Right cardiac atrium (tissue), 5 donors: ENCODE measurements around the gene MEX3A. TPM values are rescaled to one million over a fixed set of nuclear protein-coding genes. Genes with fewer than 3 reads are reported as not detected.
"Not testable (repeated sequence)": the region's sequence is repeated elsewhere in the genome, so short reads cannot be mapped to it uniquely, and the experiment has no call there.

Experiments used
- ATAC-seq, 2 donors: fragments of 200-7000 bp; cut with Tn5 transposase; one replicate each; pipeline versions ENCODE4 v1.8.0 to v1.9.1; 2020; ENCODE audit warnings: moderate library complexity in 2 of 2, mild to moderate bottlenecking in 1 of 2
- DNase-seq, 3 donors: peaks; one replicate each; pipeline ENCODE4 v3.0.0-alpha.2; 2020
- H3K27ac ChIP-seq: one replicate; pipeline ENCODE4 v1.5.1; 2013; ENCODE audit warnings: mild to moderate bottlenecking, low read length, control low read depth, moderate library complexity
- H3K27me3 ChIP-seq: one replicate; pipeline ENCODE4 v1.6.1; 2013; ENCODE audit not compliant: control insufficient read depth, insufficient read depth
- H3K4me1 ChIP-seq: one replicate; pipeline ENCODE4 v1.6.1; 2013; ENCODE audit warnings: low read length; ENCODE audit not compliant: control insufficient read depth, insufficient read depth
- H3K4me3 ChIP-seq: one replicate; pipeline ENCODE4 v1.5.1; 2013; ENCODE audit warnings: low read length, control low read depth
- H3K9me3 ChIP-seq: one replicate; pipeline ENCODE4 v1.6.1; 2013; ENCODE audit warnings: low read length; ENCODE audit not compliant: control insufficient read depth
- WGBS: extraction: QIAGEN DNeasy Blood & Tissue Kit; methylation state at CpG from one replicate; pipeline ENCODE4 v1.1.7; 2013; 5-methylcytosine and 5-hydroxymethylcytosine counted together
- intact Hi-C, 4 donors: fragments of 100-400 bp; cut with DNase I; formaldehyde crosslinking; loops; one replicate each; pipeline versions ENCODE4 v1.11.0 to v1.14.0; 2022 to 2023
- polyA plus RNA-seq: library from polyadenylated mRNA; stranded (reverse); fragments of 200-250 nt; gene quantifications from one replicate; pipeline ENCODE4 v1.2.3, GENCODE V29; 2013
- total RNA-seq, 4 donors: library from RNA; stranded (reverse); fragmentation: NEBNext Ultra II Directional; extraction: Animal tissue kit (Norgen Biotek cat#: 25700); gene quantifications; one replicate each; pipeline ENCODE4 v1.2.1, GENCODE V29; 2021
- donor health status: healthy with polysubstance abuse.
- donor health status: DM: no; HTN: yes; CAD: no.
- donor health status: DM: no; HTN: no; CAD: no.
- donor health status: DM: no; HTN: yes; CAD: no; lungs with severe emphysema.
- donor health status: DM: yes; HTN: yes; CAD: no.

Gene MEX3A
- total and polyA plus RNA-seq, 5 donors, result 0.17 to 0.33 (median 0.20) TPM

DNA sequence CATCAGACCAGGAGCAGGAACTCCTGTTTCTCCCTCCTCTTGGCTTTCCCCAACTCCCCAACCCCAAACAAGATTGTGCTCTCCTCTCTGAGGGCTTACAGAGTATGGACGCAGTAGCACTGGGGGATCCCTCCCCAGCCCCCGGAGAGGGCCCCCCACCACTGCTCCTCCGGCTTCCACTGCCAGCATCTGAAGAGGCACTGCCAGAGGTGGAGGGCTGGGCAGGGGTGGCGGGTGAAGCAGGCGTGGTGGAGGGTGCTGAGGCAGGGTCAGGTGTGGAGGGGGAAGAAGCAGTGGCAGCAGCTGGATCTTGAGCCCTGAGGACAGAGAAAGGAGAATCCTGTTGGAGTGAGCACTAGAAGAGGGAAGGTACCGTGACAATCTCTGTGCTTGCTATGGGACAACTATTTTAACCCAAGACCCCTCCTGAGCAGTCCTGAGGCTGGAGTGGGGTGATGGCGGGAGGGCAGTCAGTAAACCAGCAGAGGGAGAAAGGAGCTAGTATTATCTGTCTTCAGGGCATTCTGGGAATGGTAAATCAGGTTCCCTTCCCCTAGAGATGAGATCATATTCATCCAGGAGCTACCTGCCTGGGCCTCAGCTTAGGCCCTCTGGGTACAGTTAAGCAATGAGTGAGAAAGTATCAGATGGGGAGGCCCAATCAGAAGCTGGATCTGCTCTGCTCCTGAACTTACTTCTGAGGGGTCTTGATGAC, 31.1 kb downstream of the MEX3A start:
- DNase-seq (no peak), ATAC-seq (no peak)
- no peaks in the 10 kb centered on the region for H3K27me3 ChIP-seq
- no peaks in the 10 kb centered on the region for H3K4me1 ChIP-seq
- WGBS, result 87% methylated on average over 7 of the region's 7 CpGs
- no peak overlapping the region for H3K4me3 ChIP-seq
- H3K27ac ChIP-seq, result peak overlapping the region; percentile 22
- intact Hi-C loops, result loop anchor here in 1 of 4 donors (10.0 kb wide), 1 partner anchor 46 kb away; no protein-coding TSS in a partner anchor
- no peaks in the 10 kb centered on the region for H3K9me3 ChIP-seq

GRCh38 chr1:156050376-156050775, 31.9 kb downstream of the MEX3A start:
- no peaks in the 10 kb centered on the region for H3K9me3 ChIP-seq
- peak in 2 of 3 donors; percentile 59 to 63 for DNase-seq
- no peaks in the 10 kb centered on the region for H3K4me1 ChIP-seq
- no peak overlapping the region for H3K4me3 ChIP-seq
- H3K27me3 ChIP-seq, result no peaks in the 10 kb centered on the region
- no peak overlapping the region for H3K27ac ChIP-seq
- ATAC-seq, result no peak
- intact Hi-C loops, result loop anchor here in 1 of 4 donors (10.0 kb wide), 1 partner anchor 46 kb away; no protein-coding TSS in a partner anchor
- 57% methylated on average over 4 of the region's 4 CpGs for WGBS

DNA sequence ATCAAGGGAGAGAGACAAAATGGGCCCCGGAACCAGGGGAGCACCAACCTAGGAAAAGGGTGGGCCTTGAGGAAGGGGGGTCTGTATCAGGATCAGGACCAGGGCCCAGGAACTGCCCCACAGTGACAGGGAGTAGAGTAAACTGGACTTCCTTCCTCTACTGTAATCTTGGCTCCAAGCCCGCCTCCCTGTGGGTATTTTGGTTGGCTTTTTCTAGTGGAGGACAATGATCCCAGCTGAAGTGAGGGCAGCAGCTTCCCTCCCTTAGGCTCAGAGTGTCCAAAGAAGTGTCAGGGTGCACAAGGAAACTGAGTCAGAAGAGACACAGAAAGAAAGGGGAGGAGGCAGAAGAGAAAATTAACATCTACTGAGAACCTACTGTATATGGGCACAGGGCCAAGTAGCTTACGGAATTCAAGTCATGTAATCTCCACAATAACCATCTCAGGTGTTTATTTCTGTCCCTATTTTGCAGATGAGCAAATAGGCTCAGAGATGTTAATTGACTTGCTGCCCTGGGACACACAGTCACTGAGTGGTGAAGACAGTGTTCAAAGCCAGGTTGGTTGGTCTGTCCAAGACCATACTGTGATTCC, 33.5 kb downstream of the MEX3A start:
- Histone ChIP-seq H3K4me1 (no peaks in the 10 kb centered on the region), H3K27ac (no peak overlapping the region), H3K9me3 (no peaks in the 10 kb centered on the region), H3K27me3 (no peaks in the 10 kb centered on the region), H3K4me3 (no peak overlapping the region)
- no peak for ATAC-seq
- DNase-seq, result no peak
- WGBS, result 79% methylated on average over 3 of the region's 3 CpGs
- intact Hi-C loops, result no loop called here

DNA sequence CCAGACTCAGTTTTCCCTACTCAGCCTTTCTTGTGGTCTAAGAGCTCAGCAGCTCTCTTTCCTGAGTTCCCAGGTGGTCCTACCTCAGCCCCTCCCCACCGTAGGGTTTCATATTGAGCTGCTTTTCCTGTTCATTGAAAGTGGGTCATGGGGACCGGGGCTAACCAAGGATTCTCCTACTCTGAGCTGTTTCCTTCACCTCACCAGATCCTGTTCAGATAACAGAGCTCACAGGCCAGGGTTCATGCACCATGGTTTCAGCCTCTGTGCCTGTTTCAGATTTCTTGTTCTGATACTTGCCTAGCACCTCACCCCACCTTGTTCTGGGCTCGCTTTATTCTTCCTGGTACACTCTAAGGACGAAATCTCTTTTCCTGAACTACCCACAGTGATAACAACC, 37.2 kb downstream of the MEX3A start:
- H3K27me3 ChIP-seq, result no peaks in the 10 kb centered on the region
- no peaks in the 10 kb centered on the region for H3K4me1 ChIP-seq
- DNase-seq (no peak), ATAC-seq (no peak)
- no peak overlapping the region for H3K4me3 ChIP-seq
- 92% methylated on average over 4 of the region's 4 CpGs for WGBS
- H3K27ac ChIP-seq, result no peak overlapping the region
- intact Hi-C loops, result no loop called here
- H3K9me3 ChIP-seq, result no peaks in the 10 kb centered on the region

DNA sequence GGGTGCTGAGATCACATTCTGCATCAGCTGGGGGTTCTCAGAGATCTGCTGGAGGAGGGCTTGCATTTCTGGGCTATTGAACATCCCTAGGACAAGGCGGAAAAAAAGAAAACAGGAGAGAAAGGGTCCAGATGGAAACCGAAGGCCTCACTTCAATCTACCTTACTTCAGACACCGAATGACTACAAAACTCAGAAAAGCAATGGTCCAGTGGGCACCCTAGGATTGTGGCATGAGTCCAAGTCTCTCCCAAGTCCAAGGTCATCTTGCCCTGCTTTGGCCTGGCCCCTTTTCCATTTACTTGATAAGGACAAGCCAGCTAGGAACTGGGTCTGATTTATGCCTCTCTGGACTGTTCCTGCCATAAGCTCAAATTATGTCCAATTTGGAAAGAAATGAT, 39.4 kb downstream of the MEX3A start:
- intact Hi-C loops, result no loop called here
- Histone ChIP-seq H3K27ac (no peak overlapping the region), H3K27me3 (no peaks in the 10 kb centered on the region), H3K9me3 (no peaks in the 10 kb centered on the region), H3K4me1 (no peaks in the 10 kb centered on the region), H3K4me3 (no peak overlapping the region)
- 97% methylated on average over 3 of the region's 3 CpGs for WGBS
- DNase-seq, result no peak
- no peak for ATAC-seq

DNA sequence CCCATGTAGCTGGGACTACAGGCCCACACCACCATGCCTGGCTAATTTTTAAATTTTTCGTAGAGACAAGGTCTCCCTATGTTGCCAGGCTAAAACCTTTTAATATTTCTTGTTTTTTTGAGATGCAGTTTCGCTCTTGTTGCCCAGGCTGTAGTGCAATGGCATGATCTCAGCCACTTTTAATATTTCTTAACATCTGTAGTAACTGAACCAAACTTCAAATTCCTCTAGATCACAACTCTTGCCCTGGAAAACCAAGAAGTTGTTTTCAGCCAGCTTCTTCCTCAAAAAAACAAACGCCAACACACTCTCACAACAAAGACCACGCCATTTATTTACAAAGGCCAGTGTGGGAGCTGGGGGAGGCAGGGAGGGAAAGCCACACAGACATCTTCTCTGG, 47.3 kb downstream of the MEX3A start:
- H3K27me3 ChIP-seq, ATAC-seq, DNase-seq, H3K27ac ChIP-seq, H3K4me1 ChIP-seq, H3K9me3 ChIP-seq, H3K4me3 ChIP-seq, intact Hi-C loops: not testable (repeated sequence)
- WGBS, result 92% methylated on average over 4 of the region's 4 CpGs

- H3K4me3 ChIP-seq, result no peak overlapping the region
- intact Hi-C loops, result no loop called here
- no peaks in the 10 kb centered on the region for H3K27me3 ChIP-seq
- no peak for DNase-seq
- 44% methylated on average over 6 of the region's 6 CpGs for WGBS
- no peak overlapping the region for H3K27ac ChIP-seq
- no peaks in the 10 kb centered on the region for H3K9me3 ChIP-seq
- no peaks in the 10 kb centered on the region for H3K4me1 ChIP-seq
- ATAC-seq, result peak in 1 of 2 donors; percentile 43
These were observed 49.3 kb downstream of the MEX3A start for GRCh38 chr1:156033011-156033410.

GRCh38 chr1:156026588-156026987, 55.7 kb downstream of the MEX3A start:
- no peaks in the 10 kb centered on the region for H3K9me3 ChIP-seq
- H3K4me3 ChIP-seq, result no peak overlapping the region
- no peak for ATAC-seq
- 89% methylated on average over 4 of the region's 4 CpGs for WGBS
- no peak for DNase-seq
- no peaks in the 10 kb centered on the region for H3K27me3 ChIP-seq
- no peak overlapping the region for H3K27ac ChIP-seq
- no peaks in the 10 kb centered on the region for H3K4me1 ChIP-seq
- intact Hi-C loops, result no loop called here

- Histone ChIP-seq H3K27me3 (no peaks in the 10 kb centered on the region), H3K4me1 (no peaks in the 10 kb centered on the region), H3K27ac (no peak overlapping the region), H3K9me3 (no peaks in the 10 kb centered on the region), H3K4me3 (no peak overlapping the region)
- DNase-seq, result peak; percentile 47 to 72 (median 57)
- WGBS, result 7% methylated on average over 9 of the region's 9 CpGs
- intact Hi-C loops, result no loop called here
- peak; percentile 66 to 78 for ATAC-seq
These were observed 56.4 kb downstream of the MEX3A start for GRCh38 chr1:156025876-156026275.

DNA sequence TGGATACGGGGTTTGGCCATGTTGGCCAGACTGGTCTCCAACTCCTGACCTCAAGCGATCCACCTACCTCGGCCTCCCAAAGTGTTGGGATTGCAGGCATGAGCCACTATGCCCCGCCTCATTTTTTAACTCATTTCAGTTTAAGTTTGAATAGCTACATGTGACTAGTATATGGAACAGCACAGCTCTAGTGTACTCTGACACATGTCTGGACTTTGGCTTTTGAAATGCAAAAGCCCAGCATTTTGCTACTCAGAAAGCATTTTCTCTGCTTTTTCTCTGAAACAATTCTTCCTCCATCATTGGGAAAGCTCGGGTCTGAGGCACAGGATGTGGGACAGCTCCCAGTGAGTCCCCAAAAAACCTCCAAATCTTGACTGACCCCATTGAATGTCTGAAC, 57.5 kb downstream of the MEX3A start:
- H3K27me3 ChIP-seq, result no peaks in the 10 kb centered on the region
- H3K4me3 ChIP-seq, result no peak overlapping the region
- intact Hi-C loops, result no loop called here
- H3K9me3 ChIP-seq, result no peaks in the 10 kb centered on the region
- 81% methylated on average over 5 of the region's 5 CpGs for WGBS
- no peak overlapping the region for H3K27ac ChIP-seq
- no peak for ATAC-seq
- H3K4me1 ChIP-seq, result no peaks in the 10 kb centered on the region
- DNase-seq, result no peak
